ENCODE results near the gene SHROOM3.

Gene SHROOM3

GRCh38 chr4:76781698-76782595 lies 346.9 kb downstream of the SHROOM3 start:
- DNase-seq (ENCODE audit: low read depth in 3 of 3): no peak

- no peak for DNase-seq (ENCODE audit: low read depth in 3 of 3)
Observed at GRCh38 chr4:76782837-76783236, 347.8 kb downstream of the SHROOM3 start.

- no peak for DNase-seq (ENCODE audit: low read depth in 3 of 3)
Observed at GRCh38 chr4:76783836-76784235, 348.8 kb downstream of the SHROOM3 start.

GRCh38 chr4:76784237-76784636 lies 349.2 kb downstream of the SHROOM3 start:
- DNase-seq (ENCODE audit: low read depth in 3 of 3): no peak

GRCh38 chr4:76787898-76788297 lies 352.9 kb downstream of the SHROOM3 start:
- DNase-seq (ENCODE audit: low read depth in 3 of 3): no peak

GRCh38 chr4:76790377-76790776 lies 355.3 kb downstream of the SHROOM3 start:
- no peak for DNase-seq (ENCODE audit: low read depth in 3 of 3)

- no peak for DNase-seq (ENCODE audit: low read depth in 3 of 3)
Observed at GRCh38 chr4:76791479-76791878, 356.4 kb downstream of the SHROOM3 start.

- no peak for DNase-seq (ENCODE audit: low read depth in 3 of 3)
Observed at GRCh38 chr4:76792418-76792817, 357.4 kb downstream of the SHROOM3 start.

- no peak for DNase-seq (ENCODE audit: low read depth in 3 of 3)
Observed at GRCh38 chr4:76795243-76795642, 360.2 kb downstream of the SHROOM3 start.

GRCh38 chr4:76799140-76799539 lies 364.1 kb downstream of the SHROOM3 start:
- no peak for DNase-seq (ENCODE audit: low read depth in 3 of 3)

GRCh38 chr4:76799718-76800117 lies 364.7 kb downstream of the SHROOM3 start:
- DNase-seq (ENCODE audit: low read depth in 3 of 3): no peak

GRCh38 chr4:76800902-76801301 lies 365.9 kb downstream of the SHROOM3 start:
- DNase-seq (ENCODE audit: low read depth in 3 of 3): no peak

GRCh38 chr4:76801621-76802235 lies 366.7 kb downstream of the SHROOM3 start:
- DNase-seq (ENCODE audit: low read depth in 3 of 3): no peak

- DNase-seq (ENCODE audit: low read depth in 3 of 3): no peak
Observed at GRCh38 chr4:76802236-76803021, 367.4 kb downstream of the SHROOM3 start.

- no peak for DNase-seq (ENCODE audit: low read depth in 3 of 3)
Observed at GRCh38 chr4:76803522-76803921, 368.5 kb downstream of the SHROOM3 start.

- no peak for DNase-seq (ENCODE audit: low read depth in 3 of 3)
Observed at GRCh38 chr4:76804096-76804495, 369.1 kb downstream of the SHROOM3 start.

GRCh38 chr4:76806346-76806745 lies 371.3 kb downstream of the SHROOM3 start:
- no peak for DNase-seq (ENCODE audit: low read depth in 3 of 3)

GRCh38 chr4:76806757-76807156 lies 371.7 kb downstream of the SHROOM3 start:
- DNase-seq (ENCODE audit: low read depth in 3 of 3): no peak

- no peak for DNase-seq (ENCODE audit: low read depth in 3 of 3)
Observed at GRCh38 chr4:76809594-76810305, 374.7 kb downstream of the SHROOM3 start.

GRCh38 chr4:76811604-76812412 lies 376.8 kb downstream of the SHROOM3 start:
- no peak for DNase-seq (ENCODE audit: low read depth in 3 of 3)

- DNase-seq (ENCODE audit: low read depth in 3 of 3): no peak
Observed at GRCh38 chr4:76813070-76813469, 378.0 kb downstream of the SHROOM3 start.

Data from stimulated activated CD4-positive, alpha-beta T cell treated with anti-CD3 and anti-CD28 coated beads, TNF-alpha, amount 100 ng/mL, for 48 hours (primary cell).